ENCODE measurements around the gene CIAO2A.

CIAO2A gene, protein sequence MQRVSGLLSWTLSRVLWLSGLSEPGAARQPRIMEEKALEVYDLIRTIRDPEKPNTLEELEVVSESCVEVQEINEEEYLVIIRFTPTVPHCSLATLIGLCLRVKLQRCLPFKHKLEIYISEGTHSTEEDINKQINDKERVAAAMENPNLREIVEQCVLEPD

DNA sequence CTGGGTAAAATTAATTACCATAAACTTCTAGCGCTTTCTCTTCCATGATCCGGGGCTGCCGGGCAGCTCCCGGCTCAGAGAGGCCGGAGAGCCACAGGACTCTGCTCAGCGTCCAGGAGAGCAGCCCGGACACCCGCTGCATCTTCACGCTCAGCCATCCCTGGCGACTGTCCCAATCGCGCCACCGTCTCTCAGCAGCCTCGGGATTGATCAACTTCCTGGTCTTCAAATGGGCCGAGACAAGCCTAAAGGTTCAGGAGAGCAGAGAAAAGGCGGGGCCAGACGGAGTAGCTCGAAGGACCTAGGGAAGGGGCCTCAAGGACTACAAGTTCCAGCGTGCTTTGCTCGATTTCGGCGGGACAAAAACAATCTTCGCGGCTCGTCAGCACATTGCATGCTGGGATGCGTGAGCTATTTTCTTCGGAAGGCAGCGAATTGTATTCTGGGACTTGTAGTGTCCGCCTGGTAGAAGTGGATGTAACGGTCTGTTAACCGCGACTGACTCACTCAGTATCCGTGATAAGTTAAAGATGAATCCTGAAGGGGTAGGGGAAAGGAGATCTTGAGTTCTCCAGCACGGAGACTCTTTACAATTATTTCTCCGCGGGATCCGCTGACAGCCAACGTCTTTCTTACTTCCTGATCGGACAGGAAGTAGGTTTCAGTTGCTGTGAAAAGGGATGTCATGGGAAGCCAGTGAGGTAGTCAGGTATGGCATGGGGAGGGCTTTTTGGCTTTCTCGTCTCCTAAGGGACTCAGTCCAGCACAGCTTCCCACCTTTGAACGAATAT is at the start of gene CIAO2A:
Gene CIAO2A (minus strand): TSS at position 212 of the 791 bp plus-strand sequence. CDS start 70 bp downstream, at position 142.
- no peak for TF ChIP-seq GATA2 (IDR thresholded peaks at IDR 0.05; ENCODE audit: low read depth, low read length)
- TF ChIP-seq GATA3 (IDR thresholded peaks at IDR 0.05; ENCODE audit: low read depth, low read length) = no peak

DNA sequence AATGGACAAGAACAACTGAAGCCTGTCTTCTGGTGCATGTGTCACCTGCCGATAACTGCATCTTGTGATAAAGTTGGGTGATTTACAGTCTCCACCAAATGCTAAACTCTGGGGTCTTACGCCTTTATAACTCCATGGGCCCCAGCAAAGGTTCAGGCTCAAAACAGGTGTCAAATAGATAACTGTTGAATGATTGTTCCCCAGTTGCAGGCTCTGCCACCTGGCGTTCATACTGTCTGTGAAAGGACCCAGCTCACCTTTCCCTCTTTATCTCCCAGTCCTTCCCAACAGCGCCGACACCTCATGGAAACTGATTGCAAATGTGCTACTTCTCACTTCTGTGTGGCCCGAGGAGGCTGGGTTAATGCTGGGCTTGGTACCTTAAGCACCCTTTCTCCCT is 49.6 kb upstream of the CIAO2A start:
- TF ChIP-seq GATA3 (IDR thresholded peaks at IDR 0.05; ENCODE audit: low read depth, low read length) = no peak
- no peak for TF ChIP-seq GATA2 (IDR thresholded peaks at IDR 0.05; ENCODE audit: low read depth, low read length)

DNA sequence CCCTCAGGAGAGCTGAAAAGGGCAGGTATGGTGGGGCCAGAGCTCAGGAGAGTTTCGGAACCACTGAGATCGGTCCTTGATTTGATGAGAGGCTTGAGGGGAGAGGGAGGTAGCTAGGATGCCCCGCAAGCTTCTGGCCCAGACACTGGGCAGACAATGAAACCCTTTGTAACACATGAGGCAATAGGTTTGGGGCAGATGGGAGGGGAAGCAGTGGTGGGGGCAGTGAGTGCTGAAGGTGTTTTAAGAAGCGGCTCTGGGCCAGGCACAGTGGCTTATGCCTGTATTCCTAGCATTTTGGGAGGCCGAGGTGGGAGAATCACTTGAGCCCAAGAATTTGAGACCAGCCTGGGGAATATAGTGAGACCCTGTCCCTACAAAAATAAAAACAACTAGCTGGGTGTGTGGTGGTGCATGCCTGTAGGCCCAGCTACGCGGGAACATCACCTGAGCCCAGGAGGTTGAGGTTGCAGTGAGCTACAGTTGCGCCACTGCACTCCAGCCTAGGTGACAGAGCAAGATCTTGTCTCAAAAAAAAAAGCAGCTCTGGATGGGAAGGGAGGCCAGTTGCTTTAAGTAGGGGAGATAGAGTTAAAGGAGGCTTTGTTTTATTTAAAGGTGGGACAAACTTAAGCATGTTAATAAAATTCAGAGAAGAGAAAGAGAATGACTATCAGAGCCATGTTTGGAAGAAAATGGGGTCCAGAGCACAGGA is 48.3 kb upstream of the CIAO2A start:
- no peak for TF ChIP-seq GATA3 (IDR thresholded peaks at IDR 0.05; ENCODE audit: low read depth, low read length)
- no peak for TF ChIP-seq GATA2 (IDR thresholded peaks at IDR 0.05; ENCODE audit: low read depth, low read length)

DNA sequence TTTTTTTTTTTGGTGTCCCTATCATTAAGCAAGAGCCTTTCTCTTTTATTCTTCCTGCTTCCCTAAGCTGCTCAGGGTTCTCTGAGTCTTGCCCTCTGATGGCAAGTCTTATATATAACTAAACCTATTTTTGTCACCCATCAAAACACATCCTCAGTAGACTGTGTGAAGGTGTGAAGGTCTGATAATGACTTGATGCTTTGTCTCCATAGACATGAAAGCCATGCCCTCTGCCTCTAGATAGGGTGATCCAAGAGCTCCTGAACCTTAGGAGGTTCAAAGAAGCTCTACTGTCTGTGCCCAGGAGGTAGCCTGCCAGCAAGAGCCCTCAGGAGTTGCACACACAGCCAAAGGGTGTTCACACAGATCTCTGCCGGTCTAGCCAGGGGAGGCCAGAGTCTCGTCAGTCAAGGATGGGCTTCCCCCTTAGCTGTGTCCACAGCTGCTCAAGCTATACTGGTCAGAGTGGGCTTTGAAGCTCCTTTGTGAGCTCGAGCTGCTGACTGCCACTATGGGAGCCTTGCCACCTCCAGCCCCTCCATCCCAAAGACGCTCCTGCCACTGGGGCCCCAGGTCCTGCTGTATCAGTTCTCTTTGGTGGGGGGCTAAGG is 44.8 kb upstream of the CIAO2A start:
- no peak for TF ChIP-seq GATA3 (IDR thresholded peaks at IDR 0.05; ENCODE audit: low read depth, low read length)
- no peak for TF ChIP-seq GATA2 (IDR thresholded peaks at IDR 0.05; ENCODE audit: low read depth, low read length)

DNA sequence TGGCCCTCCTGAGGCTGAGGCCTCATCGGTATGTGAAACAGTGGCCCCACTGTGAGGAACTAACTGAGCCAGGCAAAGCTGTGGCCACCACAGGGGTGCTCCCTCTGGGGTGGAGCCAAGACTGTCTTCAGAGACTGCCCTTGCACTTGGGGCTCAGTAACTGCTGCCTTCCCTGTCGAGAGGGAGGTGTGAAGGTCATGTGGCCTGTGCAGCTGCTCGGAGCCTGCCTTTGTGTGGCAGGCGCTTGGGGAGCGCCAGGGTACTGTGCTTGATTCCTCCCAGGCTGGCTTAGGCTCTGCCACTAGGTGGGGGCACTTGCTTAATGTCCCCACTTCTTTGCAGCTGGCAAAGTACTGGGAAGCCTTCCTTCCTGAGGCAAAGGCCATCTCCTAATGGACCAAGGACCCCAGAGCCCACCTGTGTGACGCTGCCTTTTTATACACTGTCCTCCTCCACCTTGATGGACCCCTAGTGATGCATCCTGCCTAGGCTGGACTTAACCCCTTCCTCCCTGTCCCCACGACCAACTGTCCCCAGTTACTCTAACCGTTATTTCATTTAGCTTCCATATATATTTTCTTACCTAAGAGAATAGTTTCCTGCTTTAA is 43.7 kb upstream of the CIAO2A start:
- TF ChIP-seq GATA2 (IDR thresholded peaks at IDR 0.05; ENCODE audit: low read depth, low read length) (no peak), GATA3 (IDR thresholded peaks at IDR 0.05; ENCODE audit: low read depth, low read length) (no peak)

DNA sequence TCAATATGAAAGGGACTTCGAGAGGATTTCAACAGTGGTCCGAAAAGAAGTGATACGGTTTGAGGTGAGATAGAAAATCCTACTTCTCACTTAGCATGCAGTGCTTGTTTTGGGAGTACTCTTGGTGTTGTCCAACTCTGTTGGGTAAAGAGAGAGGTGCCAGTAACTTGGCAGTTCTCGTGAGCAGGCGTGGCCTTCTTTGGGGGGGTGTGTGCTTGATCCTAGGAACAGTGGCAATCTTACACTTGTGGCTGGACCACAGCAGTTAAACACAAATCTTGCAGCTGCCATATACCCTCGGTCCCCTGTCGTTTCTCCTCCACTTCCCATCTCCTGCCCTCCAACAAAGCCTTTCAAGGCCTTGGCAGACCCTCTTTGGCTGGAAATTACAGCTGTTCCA is 42.7 kb upstream of the CIAO2A start:
- TF ChIP-seq GATA2 (IDR thresholded peaks at IDR 0.05; ENCODE audit: low read depth, low read length) = no peak
- TF ChIP-seq GATA3 (IDR thresholded peaks at IDR 0.05; ENCODE audit: low read depth, low read length) = no peak

DNA sequence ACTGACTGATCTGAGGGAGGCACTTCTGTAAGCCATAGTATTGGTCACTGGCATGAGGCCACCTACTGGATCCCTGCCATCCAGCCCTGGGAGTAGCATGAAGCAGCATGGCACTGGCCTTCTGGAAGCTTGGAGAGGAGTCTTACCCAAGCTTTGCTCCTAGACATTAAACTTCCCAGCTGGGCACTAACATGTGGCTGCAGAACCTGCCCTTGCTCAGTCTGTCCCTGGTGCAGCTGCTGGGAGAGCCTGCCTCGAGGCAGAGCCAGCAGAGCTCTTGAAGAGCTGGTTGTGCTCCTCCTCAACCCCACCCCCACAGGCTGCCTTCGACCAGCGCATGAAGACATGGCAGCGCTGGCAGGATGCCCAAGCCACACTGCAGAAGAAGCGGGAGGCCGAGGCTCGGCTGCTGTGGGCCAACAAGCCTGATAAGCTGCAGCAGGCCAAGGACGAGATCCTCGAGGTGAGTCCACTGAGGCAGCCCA is 40.7 kb upstream of the CIAO2A start:
- TF ChIP-seq GATA2 (IDR thresholded peaks at IDR 0.05; ENCODE audit: low read depth, low read length) (no peak), GATA3 (IDR thresholded peaks at IDR 0.05; ENCODE audit: low read depth, low read length) (no peak)

DNA sequence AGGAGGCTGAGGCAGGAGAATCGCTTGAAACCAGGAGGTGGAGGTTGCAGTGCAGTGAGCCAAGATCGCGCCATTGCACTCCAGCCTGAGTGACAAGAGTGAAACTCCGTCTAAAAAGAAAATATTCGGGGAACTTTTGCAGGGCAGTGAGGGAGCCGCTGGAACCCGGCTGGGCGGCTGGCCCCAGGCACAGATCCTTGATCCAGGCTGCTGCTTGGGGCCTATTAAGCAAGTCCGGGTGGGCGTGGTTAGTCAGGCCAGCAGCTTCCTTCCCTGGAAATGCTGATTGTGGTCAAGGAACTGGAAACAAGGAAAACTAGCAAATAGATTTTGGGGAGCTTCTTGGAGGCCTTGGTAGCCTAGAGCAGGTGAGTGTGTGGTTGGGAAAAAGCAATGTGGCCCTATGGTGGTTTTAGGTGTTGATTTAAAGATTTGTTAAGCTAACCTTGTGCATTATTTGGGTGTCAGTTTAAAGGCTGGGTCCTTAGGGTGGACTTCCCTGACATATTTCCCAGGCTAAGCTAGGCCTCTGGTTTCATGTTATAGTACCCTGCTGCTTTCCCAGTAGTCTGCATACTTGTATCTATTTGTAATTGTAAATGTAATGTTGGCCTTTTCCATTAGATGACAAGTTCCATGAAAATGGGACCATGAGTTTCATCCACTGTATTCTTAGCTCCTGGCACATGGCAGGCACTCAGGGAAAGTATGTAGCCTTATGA is 40.1 kb upstream of the CIAO2A start:
- TF ChIP-seq GATA2 (IDR thresholded peaks at IDR 0.05; ENCODE audit: low read depth, low read length) (no peak), GATA3 (IDR thresholded peaks at IDR 0.05; ENCODE audit: low read depth, low read length) (no peak)

DNA sequence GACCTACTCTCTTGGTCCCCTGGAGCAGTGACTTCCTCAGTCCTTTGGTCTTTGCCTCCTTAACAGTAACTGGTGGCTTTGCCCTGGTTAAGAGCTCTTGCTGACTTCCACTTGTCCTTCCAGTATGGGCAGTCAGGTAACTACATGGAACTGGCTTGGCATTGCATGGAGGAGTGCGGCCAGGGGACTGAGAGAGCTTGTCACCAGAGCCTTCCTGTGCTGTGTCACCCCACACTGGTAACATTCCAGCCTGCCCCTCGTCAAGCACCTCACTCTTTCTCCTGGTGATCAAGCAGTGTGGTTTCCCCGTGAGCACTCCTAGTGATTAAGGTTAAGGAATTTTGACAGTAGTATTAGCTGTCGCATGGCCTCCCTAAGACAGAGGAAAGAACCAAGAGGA is 38.6 kb upstream of the CIAO2A start:
- TF ChIP-seq GATA3 (IDR thresholded peaks at IDR 0.05; ENCODE audit: low read depth, low read length) = no peak
- TF ChIP-seq GATA2 (IDR thresholded peaks at IDR 0.05; ENCODE audit: low read depth, low read length) = no peak

DNA sequence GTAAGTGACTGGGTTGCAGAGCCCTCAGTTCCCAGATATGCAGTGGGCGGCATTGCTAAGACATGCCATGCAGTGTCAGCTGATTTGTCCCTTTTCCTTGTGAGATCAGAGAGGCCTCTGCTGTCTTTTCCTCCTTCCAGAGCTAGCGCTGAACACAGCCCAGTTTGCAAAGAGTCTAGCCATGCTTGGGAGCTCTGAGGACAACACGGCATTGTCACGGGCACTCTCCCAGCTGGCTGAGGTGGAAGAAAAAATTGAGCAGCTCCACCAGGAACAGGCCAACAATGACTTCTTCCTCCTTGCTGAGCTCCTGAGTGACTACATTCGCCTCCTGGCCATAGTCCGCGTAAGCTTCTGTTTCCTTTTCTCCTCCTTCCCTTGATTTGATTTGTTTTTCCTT is 37.9 kb upstream of the CIAO2A start:
- TF ChIP-seq GATA2 (IDR thresholded peaks at IDR 0.05; ENCODE audit: low read depth, low read length) = no peak
- no peak for TF ChIP-seq GATA3 (IDR thresholded peaks at IDR 0.05; ENCODE audit: low read depth, low read length)

DNA sequence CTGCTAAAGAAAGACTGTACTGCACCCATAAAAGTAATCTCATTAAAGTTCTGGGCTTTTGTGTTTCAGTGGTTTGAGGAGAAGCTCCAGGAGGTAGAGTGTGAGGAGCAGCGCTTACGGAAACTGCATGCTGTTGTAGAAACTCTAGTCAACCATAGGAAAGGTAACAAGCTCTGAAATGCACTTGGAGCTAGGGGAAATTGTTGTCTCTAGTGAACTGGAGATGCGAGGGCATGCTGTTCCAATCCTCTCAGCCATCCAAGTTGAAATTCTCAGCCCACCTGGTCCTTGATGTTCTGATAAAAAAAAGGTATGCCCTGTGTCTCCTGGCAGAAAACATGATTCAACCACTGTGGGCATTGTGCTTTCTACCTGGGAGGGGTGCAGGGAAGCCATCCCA is 36.5 kb upstream of the CIAO2A start:
- no peak for TF ChIP-seq GATA3 (IDR thresholded peaks at IDR 0.05; ENCODE audit: low read depth, low read length)
- no peak for TF ChIP-seq GATA2 (IDR thresholded peaks at IDR 0.05; ENCODE audit: low read depth, low read length)

DNA sequence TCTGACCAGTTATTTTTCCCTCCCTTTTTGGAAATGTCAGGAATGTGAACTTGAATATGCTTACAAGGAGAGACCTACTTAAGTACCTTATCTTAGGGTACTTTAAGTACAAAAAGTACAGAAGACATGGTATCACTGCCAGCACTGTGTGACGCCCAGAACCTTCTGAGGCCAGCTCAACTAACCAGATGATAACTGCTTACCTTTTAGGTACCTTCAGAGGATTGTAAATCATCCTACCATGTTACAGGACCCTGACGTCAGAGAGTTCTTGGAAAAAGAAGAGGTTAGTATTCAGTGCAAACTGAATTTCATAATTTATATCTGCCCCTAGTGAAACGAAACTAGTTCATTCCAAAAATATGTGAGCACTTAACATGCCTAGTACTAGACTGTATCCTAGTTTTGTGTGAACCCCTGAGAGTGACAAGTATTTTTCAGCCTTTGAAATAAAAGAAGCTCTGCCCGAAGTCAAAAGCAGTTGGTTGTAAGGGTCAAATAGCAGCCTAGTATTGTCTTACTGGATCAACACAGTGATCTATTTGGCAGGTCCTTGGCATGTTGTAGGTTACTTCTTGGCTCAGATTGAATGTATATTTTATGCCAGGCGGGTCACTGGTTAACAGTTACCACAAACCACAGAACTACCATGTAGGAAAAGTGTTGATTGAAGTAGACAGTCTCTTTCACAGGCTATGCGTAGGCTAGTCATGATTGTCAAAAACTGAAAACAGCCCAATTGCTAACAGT is 34.1 kb upstream of the CIAO2A start:
- TF ChIP-seq GATA2 (IDR thresholded peaks at IDR 0.05; ENCODE audit: low read depth, low read length) (no peak), GATA3 (IDR thresholded peaks at IDR 0.05; ENCODE audit: low read depth, low read length) (no peak)

DNA sequence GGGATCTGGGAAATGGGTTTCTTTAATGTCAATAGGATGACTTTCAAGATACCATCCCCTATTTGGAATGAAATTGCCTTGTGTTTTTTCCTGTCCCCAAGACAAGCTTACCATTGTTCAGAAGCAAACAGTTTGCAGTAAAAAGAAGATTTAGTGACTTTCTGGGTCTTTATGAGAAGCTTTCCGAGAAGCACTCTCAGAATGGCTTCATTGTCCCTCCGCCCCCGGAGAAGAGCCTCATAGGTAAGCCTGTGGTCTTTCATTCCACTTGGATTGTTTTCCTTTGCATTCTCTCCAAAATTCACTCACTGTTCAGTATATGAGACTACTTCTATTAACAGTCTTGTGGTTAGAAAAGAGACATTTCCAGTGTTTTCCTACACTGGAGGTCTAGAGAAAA is 32.3 kb upstream of the CIAO2A start:
- no peak for TF ChIP-seq GATA3 (IDR thresholded peaks at IDR 0.05; ENCODE audit: low read depth, low read length)
- TF ChIP-seq GATA2 (IDR thresholded peaks at IDR 0.05; ENCODE audit: low read depth, low read length) = no peak

Data from SH-SY5Y (cell line).